ENCODE results near the gene PCDHGA9. TPM values are rescaled to one million over a fixed set of nuclear protein-coding genes. Genes with fewer than 3 reads are reported as not detected.

The PCDHGA9 gene
- total and polyA plus RNA-seq, 2 experiments from 2014 or later, result 0.71 to 2.6 TPM

DNA sequence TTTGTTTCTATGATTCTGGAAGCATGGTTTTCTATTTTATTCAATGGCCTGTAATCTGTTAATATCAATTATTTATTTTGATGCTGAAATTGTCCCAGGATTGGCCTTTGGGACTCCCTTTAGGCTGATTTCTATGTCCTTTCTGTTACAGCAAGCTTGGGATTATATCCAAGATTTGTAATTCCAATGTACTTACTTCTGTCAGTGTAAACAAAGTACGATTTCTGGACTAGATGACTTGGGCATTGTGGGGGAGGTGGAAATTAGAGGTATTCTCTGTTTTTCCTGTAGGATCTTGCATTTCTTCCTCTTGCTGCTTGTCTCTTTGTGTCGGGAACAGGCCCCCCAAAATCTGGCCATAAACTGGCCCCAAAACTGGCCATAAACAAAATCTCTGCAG is 31.4 kb downstream of the PCDHGA9 start:
- in situ Hi-C loops (cut with MboI), result no loop called here
- peaks cover 29% of the 10 kb centered on the region for H3K4me1 ChIP-seq (ENCODE audit: insufficient read depth)
- TF ChIP-seq EZH2phosphoT487 (IDR thresholded peaks at IDR 0.05; ENCODE audit: insufficient read depth, low read depth) (no peak), EZH2 (IDR thresholded peaks at IDR 0.05; ENCODE audit: insufficient read depth, poor library complexity, severe bottlenecking) (no peak)
- no peak overlapping the region for H3K9ac ChIP-seq
- H2AFZ ChIP-seq, result no peak overlapping the region
- H3K79me2 ChIP-seq (ENCODE audit: insufficient read depth), result peaks cover 52% of the 10 kb centered on the region
- H3K9me3 ChIP-seq (ENCODE audit: low read depth), result no peaks in the 10 kb centered on the region
- WGBS, 2 experiments (ENCODE audit: low coverage in 1 of 2, low lambda C conversion rate in 2 of 2, missing lambda C conversion rate in 2 of 2), result 52 to 54% methylated on average over 2 of the region's 2 CpGs
- H3F3A ChIP-seq (ENCODE audit: insufficient read depth), result peaks cover 20% of the 10 kb centered on the region
- no peaks in the 10 kb centered on the region for H4K20me1 ChIP-seq (ENCODE audit: insufficient read depth)
- 0 out of 2 replicates have a peak overlapping the region, but pooled peaks have one; percentile 23 for H3K4me3 ChIP-seq
- peak; percentile 71 for DNase-seq
- H3K27me3 ChIP-seq (replicated peaks; ENCODE audit: insufficient read depth), result no peaks in the 10 kb centered on the region
- no peaks in the 10 kb centered on the region for H3K36me3 ChIP-seq (ENCODE audit: low read depth)
- peak overlapping the region; percentile 8; the same call in 1 of the 2 replicates for H3K27ac ChIP-seq
- H3K9me2 ChIP-seq (ENCODE audit: insufficient read depth), result no peaks in the 10 kb centered on the region
- peak overlapping the region; percentile 59 for H3K4me2 ChIP-seq (ENCODE audit: unreplicated experiment)

DNA sequence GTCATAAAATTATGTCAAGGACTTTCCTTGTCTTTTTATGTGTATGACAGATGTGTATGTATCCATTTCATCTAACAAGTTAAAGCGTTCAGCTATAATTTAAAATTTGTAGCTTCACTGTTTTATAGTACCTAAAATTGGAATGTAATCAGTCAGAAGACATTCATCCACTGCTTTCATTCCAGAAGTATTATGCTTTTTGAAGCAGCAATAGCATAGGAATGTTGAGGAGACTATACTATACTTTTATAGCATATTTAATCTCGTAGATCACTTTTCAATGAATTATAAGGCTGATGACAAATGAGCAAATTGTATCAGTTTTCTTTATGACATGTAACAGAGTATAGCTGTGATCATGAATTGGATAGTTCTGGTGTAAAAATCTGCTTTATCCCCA is 34.6 kb downstream of the PCDHGA9 start:
- peak overlapping the region; percentile 19 for H3K4me3 ChIP-seq
- 26 to 31% methylated on average over 2 of the region's 2 CpGs for WGBS, 2 experiments (ENCODE audit: low coverage in 1 of 2, low lambda C conversion rate in 2 of 2, missing lambda C conversion rate in 2 of 2)

DNA sequence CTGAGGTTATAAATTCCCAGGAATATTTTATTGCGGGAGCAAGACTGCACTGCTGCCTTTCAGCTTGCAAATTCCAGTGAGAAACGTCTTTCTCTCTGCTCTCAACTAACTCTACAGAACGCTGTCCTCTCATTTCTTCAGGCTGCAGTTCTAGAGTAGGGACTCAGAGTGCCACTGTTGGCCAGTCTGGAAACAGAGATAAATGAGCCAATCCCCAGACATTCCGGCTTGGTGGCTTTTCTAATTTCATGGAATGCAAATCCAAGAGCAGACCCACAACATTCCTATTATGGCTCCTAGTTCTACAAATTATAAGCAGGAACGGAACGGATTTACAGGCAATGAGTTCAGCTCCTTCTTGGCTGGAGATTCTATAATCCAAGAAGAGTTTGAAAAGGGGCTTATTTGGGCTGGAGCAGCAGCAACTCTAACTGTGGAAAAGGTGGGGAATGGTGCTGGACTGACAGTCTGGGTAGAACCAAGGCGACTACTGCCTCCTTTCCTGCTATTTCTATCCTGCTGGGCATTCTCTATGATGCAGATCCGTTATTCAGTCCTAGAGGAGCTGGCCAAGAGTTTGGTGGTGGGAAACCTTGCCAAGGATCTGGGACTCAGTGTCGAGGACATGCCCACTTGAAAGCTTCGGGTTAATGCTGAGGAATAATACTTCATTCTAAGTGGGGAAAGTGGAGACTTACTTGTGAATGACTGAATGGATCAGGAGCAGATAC is 37.0 kb downstream of the PCDHGA9 start:
- TF ChIP-seq EZH2phosphoT487 (IDR thresholded peaks at IDR 0.05; ENCODE audit: insufficient read depth, low read depth) (no peak), EZH2 (IDR thresholded peaks at IDR 0.05; ENCODE audit: insufficient read depth, poor library complexity, severe bottlenecking) (no peak)
- 33 to 34% methylated on average over 10 of the region's 10 CpGs for WGBS, 2 experiments (ENCODE audit: low coverage in 1 of 2, low lambda C conversion rate in 2 of 2, missing lambda C conversion rate in 2 of 2)
- Histone ChIP-seq H3K9ac (no peak overlapping the region), H3K36me3 (ENCODE audit: low read depth) (no peaks in the 10 kb centered on the region), H4K20me1 (ENCODE audit: insufficient read depth) (no peaks in the 10 kb centered on the region), H3K4me1 (ENCODE audit: insufficient read depth) (peaks cover 24% of the 10 kb centered on the region), H2AFZ (no peak overlapping the region), H3F3A (ENCODE audit: insufficient read depth) (peaks cover 12% of the 10 kb centered on the region; the same call in 1 of the 2 replicates), H3K9me3 (ENCODE audit: low read depth) (no peaks in the 10 kb centered on the region), H3K4me2 (ENCODE audit: unreplicated experiment) (peak overlapping the region; percentile 13), H3K4me3 (no peak overlapping the region), H3K79me2 (ENCODE audit: insufficient read depth) (peaks cover 79% of the 10 kb centered on the region), H3K27me3 (replicated peaks; ENCODE audit: insufficient read depth) (no peaks in the 10 kb centered on the region), H3K27ac (peak overlapping the region; percentile 9), H3K9me2 (ENCODE audit: insufficient read depth) (no peaks in the 10 kb centered on the region)
- peak; percentile 62 for DNase-seq
- in situ Hi-C loops (cut with MboI), result no loop called here

More for the DNA sequence above, 34.6 kb downstream of the PCDHGA9 start:
- H2AFZ ChIP-seq, result no peak overlapping the region
- H3K4me1 ChIP-seq (ENCODE audit: insufficient read depth), result peaks cover 36% of the 10 kb centered on the region
- H3K79me2 ChIP-seq (ENCODE audit: insufficient read depth), result peaks cover 67% of the 10 kb centered on the region
- no peaks in the 10 kb centered on the region for H3K9me2 ChIP-seq (ENCODE audit: insufficient read depth)
- no peaks in the 10 kb centered on the region for H3K9me3 ChIP-seq (ENCODE audit: low read depth)
- in situ Hi-C loops (cut with MboI), result no loop called here
- no peaks in the 10 kb centered on the region for H3K36me3 ChIP-seq (ENCODE audit: low read depth)
- no peaks in the 10 kb centered on the region for H3K27me3 ChIP-seq (replicated peaks; ENCODE audit: insufficient read depth)
- no peaks in the 10 kb centered on the region for H4K20me1 ChIP-seq (ENCODE audit: insufficient read depth)
- TF ChIP-seq EZH2 (IDR thresholded peaks at IDR 0.05; ENCODE audit: insufficient read depth, poor library complexity, severe bottlenecking), result no peak
- TF ChIP-seq EZH2phosphoT487 (IDR thresholded peaks at IDR 0.05; ENCODE audit: insufficient read depth, low read depth), result no peak
- H3F3A ChIP-seq (ENCODE audit: insufficient read depth), result peaks cover 20% of the 10 kb centered on the region
- peak; percentile 69 for DNase-seq
- H3K4me2 ChIP-seq (ENCODE audit: unreplicated experiment), result peak overlapping the region; percentile 46
- no peak overlapping the region for H3K9ac ChIP-seq
- peak overlapping the region; percentile 39 for H3K27ac ChIP-seq

- Histone ChIP-seq H3K9me3 (ENCODE audit: low read depth) (no peaks in the 10 kb centered on the region), H3K36me3 (ENCODE audit: low read depth) (no peaks in the 10 kb centered on the region), H4K20me1 (ENCODE audit: insufficient read depth) (no peaks in the 10 kb centered on the region), H3K27me3 (replicated peaks; ENCODE audit: insufficient read depth) (no peaks in the 10 kb centered on the region), H3K4me1 (ENCODE audit: insufficient read depth) (peaks cover 23% of the 10 kb centered on the region), H3F3A (ENCODE audit: insufficient read depth) (peaks cover 12% of the 10 kb centered on the region; the same call in 1 of the 2 replicates), H3K9me2 (ENCODE audit: insufficient read depth) (no peaks in the 10 kb centered on the region), H2AFZ (no peak overlapping the region), H3K79me2 (ENCODE audit: insufficient read depth) (peaks cover 81% of the 10 kb centered on the region), H3K27ac (no peak overlapping the region), H3K4me3 (no peak overlapping the region), H3K4me2 (ENCODE audit: unreplicated experiment) (no peak overlapping the region), H3K9ac (no peak overlapping the region)
- no peak for TF ChIP-seq EZH2phosphoT487 (IDR thresholded peaks at IDR 0.05; ENCODE audit: insufficient read depth, low read depth)
- no peak for TF ChIP-seq EZH2 (IDR thresholded peaks at IDR 0.05; ENCODE audit: insufficient read depth, poor library complexity, severe bottlenecking)
- no peak for DNase-seq
- 88 to 89% methylated on average over 9 of the region's 9 CpGs for WGBS, 2 experiments (ENCODE audit: low coverage in 1 of 2, low lambda C conversion rate in 2 of 2, missing lambda C conversion rate in 2 of 2)
- in situ Hi-C loops (cut with MboI), result no loop called here
These were observed 37.8 kb downstream of the PCDHGA9 start for GRCh38 chr5:141440341-141440740.

Data from GM23248 (cell line).